Activated CD8-positive, alpha-beta T cell treated with anti-CD3 and anti-CD28 coated beads, Interleukin-2, amount 10 ng/mL, durations not matched to agents 7 days and 5 days (primary cell): Measurements from ENCODE around the gene PLAGL2. TPM values are rescaled to one million over a fixed set of nuclear protein-coding genes. Genes with fewer than 3 reads are reported as not detected.
"Not testable (repeated sequence)": the region's sequence is repeated elsewhere in the genome, so short reads cannot be mapped to it uniquely, and the experiment has no call there.

Source experiments
- ATAC-seq: fragments of 150-1000 bp; cut with Tn5 transposase; one replicate; pipeline ENCODE4 v1.10.0; 2021; ENCODE audit warnings: moderate library complexity
- CTCF ChIA-PET: fragments of 350-600 bp; sonication (Branson Sonifier 250); formaldehyde crosslinking; loops from one replicate; lab custom pipeline; 2021; ENCODE audit warnings: antibody characterized with exemption; lab: Charles Lee
- POLR2A ChIA-PET: fragments of 350-600 bp; sonication (Branson Sonifier 250); formaldehyde crosslinking; loops from one replicate; lab custom pipeline; 2021; ENCODE audit warnings: antibody characterized with exemption; lab: Charles Lee
- DNase-seq: peaks from one replicate; pipeline ENCODE4 v3.0.0-alpha.2; 2020
- H3K27ac Mint-ChIP-seq: one replicate; pipeline ENCODE4 v1.8.0; 2021; ENCODE audit warnings: mild to moderate bottlenecking, mixed read lengths
- H3K27me3 Mint-ChIP-seq: one replicate; pipeline ENCODE4 v1.8.0; 2021; ENCODE audit warnings: low read depth, mixed read lengths
- H3K36me3 Mint-ChIP-seq: one replicate; pipeline ENCODE4 v1.8.0; 2021; ENCODE audit warnings: low read depth, mixed read lengths
- H3K4me1 Mint-ChIP-seq: one replicate; pipeline ENCODE4 v1.8.0; 2021; ENCODE audit warnings: low read depth, mixed read lengths
- H3K4me3 Mint-ChIP-seq: one replicate; pipeline ENCODE4 v1.8.0; 2021; ENCODE audit warnings: mild to moderate bottlenecking, mixed read lengths
- H3K9me3 Mint-ChIP-seq: one replicate; pipeline ENCODE4 v1.8.0; 2022; ENCODE audit warnings: mixed read lengths; ENCODE audit not compliant: insufficient read depth
- total RNA-seq, 2 experiments: library from RNA; stranded (reverse); gene quantifications; one replicate each; pipeline ENCODE4 v1.2.3, GENCODE V29; 2021

PLAGL2 gene
- total RNA-seq, 2 experiments from 2014 or later: 21.9 to 22.9 TPM

GRCh38 chr20:32189691-32190615 lies 17.6 kb downstream of the PLAGL2 start:
- peaks cover 11% of the 10 kb centered on the region for H3K36me3 Mint-ChIP-seq
- H3K27ac Mint-ChIP-seq: peak overlapping the region; percentile 78
- peak; percentile 55 for ATAC-seq
- H3K4me3 Mint-ChIP-seq: peak overlapping the region; percentile 73
- peak; percentile 38 for DNase-seq
- H3K27me3 Mint-ChIP-seq: no peaks in the 10 kb centered on the region
- ChIA-PET CTCF (interaction anchor here (0.8 kb wide), 1 partner anchor 95 kb away, joined by 3 read pairs; no protein-coding TSS in a partner anchor), POLR2A (no interaction called here)
- H3K4me1 Mint-ChIP-seq: peaks cover 23% of the 10 kb centered on the region
- H3K9me3 Mint-ChIP-seq: no peaks in the 10 kb centered on the region

GRCh38 chr20:32189123-32189410 lies 18.5 kb downstream of the PLAGL2 start:
- ChIA-PET POLR2A (no interaction called here), CTCF (no interaction called here)
- H3K4me1 Mint-ChIP-seq: peaks cover 23% of the 10 kb centered on the region
- no peaks in the 10 kb centered on the region for H3K9me3 Mint-ChIP-seq
- peaks cover 6% of the 10 kb centered on the region for H3K36me3 Mint-ChIP-seq
- no peak overlapping the region for H3K27ac Mint-ChIP-seq
- ATAC-seq: no peak
- no peaks in the 10 kb centered on the region for H3K27me3 Mint-ChIP-seq
- DNase-seq: no peak
- H3K4me3 Mint-ChIP-seq: peak overlapping the region; percentile 73

DNA sequence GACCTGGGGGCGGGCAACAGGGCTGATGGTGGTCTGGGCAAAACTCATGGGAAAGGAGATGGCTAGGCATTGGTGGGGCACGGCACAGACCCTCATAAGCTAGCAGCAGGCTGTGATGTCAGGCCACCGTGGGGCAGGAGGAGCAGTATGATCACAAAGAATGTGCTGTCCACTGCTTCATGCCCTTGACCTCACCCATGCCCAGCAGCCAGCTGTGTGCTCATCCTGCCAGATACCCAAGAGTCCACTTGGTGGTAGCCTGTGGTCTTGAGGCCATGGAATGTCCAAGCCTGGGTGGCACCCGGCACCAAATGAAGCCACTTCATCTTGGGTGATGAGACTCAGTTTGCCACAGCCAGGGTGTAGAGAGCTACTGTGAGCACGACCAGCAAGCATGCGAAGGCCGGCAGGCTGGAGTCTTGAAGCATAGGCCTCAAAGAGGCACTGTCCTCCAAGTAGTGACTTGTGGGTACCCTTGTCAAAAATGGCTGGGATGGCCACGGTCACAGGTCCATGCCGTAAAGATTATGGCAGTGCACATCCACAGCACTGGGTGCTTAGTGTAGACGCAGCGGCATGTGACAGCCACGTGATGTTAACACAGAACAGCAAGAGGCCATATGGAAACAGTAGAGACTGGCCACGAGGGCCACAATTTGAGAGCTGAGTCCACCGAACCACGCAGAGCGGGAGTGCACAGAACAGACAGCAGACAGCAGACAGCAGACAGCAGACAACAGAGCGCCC lies 19.0 kb downstream of the PLAGL2 start:
- Mint-ChIP-seq H3K27ac (peak overlapping the region; percentile 11), H3K36me3 (peaks cover 3% of the 10 kb centered on the region), H3K4me1 (peaks cover 23% of the 10 kb centered on the region), H3K4me3 (peak overlapping the region; percentile 20), H3K27me3 (no peaks in the 10 kb centered on the region), H3K9me3 (no peaks in the 10 kb centered on the region)
- ATAC-seq: no peak
- no peak for DNase-seq
- POLR2A ChIA-PET: no interaction called here
- CTCF ChIA-PET: no interaction called here

DNA sequence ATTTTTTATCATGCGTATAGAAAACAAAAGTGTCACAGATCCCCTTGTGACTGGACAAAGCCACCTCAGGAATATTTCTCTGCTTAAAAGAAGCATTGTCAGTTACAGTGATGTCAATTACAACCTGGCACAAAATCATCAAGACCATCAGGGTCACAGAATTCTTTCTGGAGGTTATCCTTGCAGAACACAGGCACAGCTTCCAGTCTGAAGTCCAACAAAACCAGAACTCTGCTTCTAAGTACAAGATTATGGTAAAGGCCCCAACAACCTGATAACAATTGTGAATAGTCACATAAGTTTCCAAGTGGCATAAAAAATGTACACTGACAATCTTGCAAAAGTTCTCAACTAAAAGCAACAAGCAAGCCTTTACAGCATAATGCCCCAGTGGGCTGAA lies 21.0 kb downstream of the PLAGL2 start:
- CTCF ChIA-PET: no interaction called here
- DNase-seq (no peak), ATAC-seq (no peak)
- H3K4me3 Mint-ChIP-seq: no peak overlapping the region
- H3K36me3 Mint-ChIP-seq: no peaks in the 10 kb centered on the region
- peaks cover 17% of the 10 kb centered on the region for H3K4me1 Mint-ChIP-seq
- H3K9me3 Mint-ChIP-seq: no peaks in the 10 kb centered on the region
- POLR2A ChIA-PET: no interaction called here
- no peaks in the 10 kb centered on the region for H3K27me3 Mint-ChIP-seq
- no peak overlapping the region for H3K27ac Mint-ChIP-seq

DNA sequence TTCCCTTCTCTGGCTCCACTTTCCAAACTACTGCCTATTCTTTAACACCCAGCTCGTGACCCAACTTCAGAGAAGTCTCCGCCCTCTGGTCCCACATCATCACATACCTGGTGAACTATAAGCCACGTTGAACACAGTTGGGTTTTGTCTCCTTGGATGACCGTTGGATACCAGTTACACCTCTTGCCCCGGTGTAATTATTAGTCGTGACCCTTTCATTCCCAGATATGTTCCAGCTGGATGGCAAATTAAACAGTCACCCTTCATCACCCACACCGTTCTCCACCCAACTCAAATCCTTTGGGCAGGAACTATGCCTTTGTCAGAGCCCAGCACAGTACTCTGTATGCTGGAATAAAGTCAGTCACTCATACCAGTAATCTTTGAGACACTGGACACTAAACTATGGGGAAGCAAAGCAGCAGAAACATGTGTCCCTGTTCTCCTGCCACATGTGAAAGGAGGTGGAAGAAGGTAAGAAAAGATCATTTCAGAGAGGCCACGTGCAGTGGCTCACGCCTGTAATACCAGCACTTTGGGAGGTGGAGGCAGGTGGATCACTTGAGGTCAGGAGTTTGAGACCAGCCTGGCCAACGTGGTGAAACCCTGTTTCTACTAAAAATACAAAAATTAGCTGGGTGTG lies 22.5 kb downstream of the PLAGL2 start:
- no peaks in the 10 kb centered on the region for H3K27me3 Mint-ChIP-seq
- no peaks in the 10 kb centered on the region for H3K36me3 Mint-ChIP-seq
- H3K27ac Mint-ChIP-seq: no peak overlapping the region
- ChIA-PET CTCF (no interaction called here), POLR2A (no interaction called here)
- peaks cover 7% of the 10 kb centered on the region for H3K4me1 Mint-ChIP-seq
- H3K9me3 Mint-ChIP-seq: no peaks in the 10 kb centered on the region
- no peak overlapping the region for H3K4me3 Mint-ChIP-seq
- DNase-seq: no peak
- no peak for ATAC-seq

DNA sequence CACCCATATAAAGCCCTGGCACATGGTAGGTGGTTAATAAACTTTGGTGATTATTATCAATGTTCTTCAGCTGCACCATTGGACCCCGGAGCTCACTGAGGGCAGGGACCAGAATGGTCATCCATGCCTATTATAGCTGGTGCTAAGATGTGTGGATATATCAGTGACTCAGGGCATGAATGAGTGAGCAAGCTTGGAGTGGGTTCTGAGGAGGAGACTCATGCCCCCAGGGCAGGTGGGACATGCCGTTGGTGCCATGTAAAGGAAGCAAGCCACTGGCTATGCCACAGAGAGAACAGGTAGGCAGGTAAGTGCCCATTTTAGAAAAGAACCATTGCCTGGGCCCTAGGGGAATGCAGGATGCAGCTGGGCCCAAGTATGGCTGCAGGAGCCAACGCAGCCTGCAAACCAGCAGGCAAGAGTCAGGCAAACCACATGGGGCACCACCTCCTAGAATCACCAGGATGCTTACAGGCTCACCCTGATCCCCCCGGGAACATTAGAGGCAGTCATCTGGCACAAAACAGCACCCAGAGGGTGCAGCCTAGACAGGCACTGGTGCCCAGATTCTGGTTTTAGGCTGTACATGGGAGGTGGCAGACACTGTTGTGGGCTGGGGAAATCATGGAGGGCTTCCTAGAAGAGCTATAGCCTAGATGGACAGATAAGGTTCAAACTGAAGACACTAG lies 23.5 kb downstream of the PLAGL2 start:
- Mint-ChIP-seq H3K27ac (no peak overlapping the region), H3K27me3 (no peaks in the 10 kb centered on the region), H3K36me3 (no peaks in the 10 kb centered on the region), H3K4me3 (no peak overlapping the region), H3K9me3 (no peaks in the 10 kb centered on the region), H3K4me1 (peaks cover 3% of the 10 kb centered on the region)
- ATAC-seq (no peak), DNase-seq (no peak)
- CTCF ChIA-PET: no interaction called here
- POLR2A ChIA-PET: no interaction called here

DNA sequence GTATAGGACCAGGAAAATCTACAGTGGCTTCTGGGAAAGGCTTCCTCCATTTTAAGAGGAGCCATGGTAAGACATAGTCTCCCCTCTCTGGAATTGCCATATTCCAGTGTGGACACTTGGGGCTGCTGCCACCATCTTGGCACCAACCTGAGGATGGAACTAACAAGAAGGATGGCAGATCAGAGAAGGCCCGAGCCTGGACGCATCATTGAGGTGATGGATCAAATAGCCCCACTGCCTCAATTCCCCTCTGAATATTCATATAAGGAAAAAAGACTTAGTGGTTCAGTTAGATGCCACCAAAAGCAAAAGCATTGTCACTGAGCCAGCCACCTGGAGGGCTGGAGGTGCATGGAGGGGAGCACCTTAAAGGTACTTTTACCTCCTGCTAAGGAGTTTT lies 25.9 kb downstream of the PLAGL2 start:
- DNase-seq: no peak
- no peak for ATAC-seq
- Mint-ChIP-seq H3K4me3 (no peak overlapping the region), H3K27me3 (no peaks in the 10 kb centered on the region), H3K9me3 (no peaks in the 10 kb centered on the region), H3K27ac (no peak overlapping the region), H3K36me3 (peaks cover 3% of the 10 kb centered on the region), H3K4me1 (no peaks in the 10 kb centered on the region)
- ChIA-PET CTCF (no interaction called here), POLR2A (no interaction called here)

DNA sequence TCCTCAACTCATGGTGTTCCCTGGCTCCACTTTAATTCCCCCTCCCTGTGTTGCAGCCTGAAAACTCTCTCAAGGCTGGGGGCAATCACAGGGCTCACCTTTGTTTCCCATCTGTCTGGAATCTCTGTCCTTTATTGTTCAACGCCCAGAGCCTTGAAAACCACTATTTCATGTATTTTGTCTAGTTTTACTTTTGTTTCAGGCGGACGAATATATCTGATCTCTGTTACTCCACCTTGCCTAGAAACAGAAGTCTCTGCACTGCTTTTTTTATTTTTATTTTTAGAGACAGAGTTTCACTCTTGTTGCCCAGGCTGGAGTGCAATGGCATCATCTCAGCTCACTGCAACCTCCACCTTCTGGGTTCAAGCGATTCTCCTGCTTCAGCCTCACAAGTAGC lies 27.6 kb downstream of the PLAGL2 start:
- no peaks in the 10 kb centered on the region for H3K9me3 Mint-ChIP-seq
- ATAC-seq (no peak), DNase-seq (no peak)
- H3K36me3 Mint-ChIP-seq: peaks cover 3% of the 10 kb centered on the region
- POLR2A ChIA-PET: no interaction called here
- H3K4me3 Mint-ChIP-seq: no peak overlapping the region
- no peak overlapping the region for H3K27ac Mint-ChIP-seq
- no peaks in the 10 kb centered on the region for H3K27me3 Mint-ChIP-seq
- CTCF ChIA-PET: interaction anchor here (0.7 kb wide), 1 partner anchor 13 kb away, joined by 3 read pairs; no protein-coding TSS in a partner anchor
- H3K4me1 Mint-ChIP-seq: no peaks in the 10 kb centered on the region

DNA sequence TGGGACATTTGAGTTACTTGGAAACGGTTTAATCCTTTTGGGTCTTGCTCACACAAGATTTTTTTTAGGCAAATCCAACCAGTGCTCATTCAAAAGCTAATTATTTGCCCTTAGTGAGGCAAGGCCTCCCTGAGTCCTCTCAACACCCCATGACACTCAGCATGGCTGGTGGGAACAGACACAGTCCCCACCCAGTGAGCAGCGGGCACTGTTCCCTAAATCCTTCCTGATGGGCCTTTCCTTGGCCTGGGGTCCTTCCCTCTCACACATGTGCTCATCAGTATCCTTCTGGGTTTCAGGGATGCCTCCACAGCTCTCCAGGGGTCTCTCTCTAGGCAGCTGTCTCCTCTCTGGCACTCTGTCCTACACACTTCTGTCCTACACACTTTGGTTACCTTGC lies 28.0 kb downstream of the PLAGL2 start:
- H3K27me3 Mint-ChIP-seq: no peaks in the 10 kb centered on the region
- DNase-seq: no peak

DNA sequence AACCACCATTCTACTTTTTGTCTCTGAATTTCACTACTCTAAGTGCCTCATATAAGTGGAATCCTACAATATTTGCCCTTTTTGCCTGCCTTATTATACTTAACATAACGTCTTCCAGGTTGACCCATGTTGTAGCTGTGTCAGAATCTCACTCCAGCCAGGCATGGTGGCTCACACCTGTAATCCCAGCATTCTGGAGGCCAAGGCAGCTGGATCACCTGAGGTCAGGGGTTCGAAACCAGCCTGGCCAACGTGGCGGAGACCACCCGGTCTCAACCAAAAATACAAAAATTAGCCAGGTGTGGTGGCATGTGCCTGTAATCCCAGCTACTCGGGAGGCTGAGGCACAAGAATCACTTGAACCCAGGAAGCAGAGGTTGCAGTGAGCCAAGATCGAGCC lies 29.8 kb downstream of the PLAGL2 start:
- H3K36me3 Mint-ChIP-seq, POLR2A ChIA-PET, H3K9me3 Mint-ChIP-seq: not testable (repeated sequence)

More for the DNA sequence above, 28.0 kb downstream of the PLAGL2 start:
- Mint-ChIP-seq H3K4me3 (no peak overlapping the region), H3K27ac (no peak overlapping the region), H3K36me3 (peaks cover 3% of the 10 kb centered on the region), H3K9me3 (no peaks in the 10 kb centered on the region), H3K4me1 (no peaks in the 10 kb centered on the region)
- ChIA-PET POLR2A (no interaction called here), CTCF (interaction anchor here (0.7 kb wide), 1 partner anchor 13 kb away, joined by 3 read pairs; no protein-coding TSS in a partner anchor)
- no peak for ATAC-seq

GRCh38 chr20:32168184-32168910 lies 39.2 kb downstream of the PLAGL2 start:
- no peaks in the 10 kb centered on the region for H3K27me3 Mint-ChIP-seq
- no peak overlapping the region for H3K4me3 Mint-ChIP-seq
- no peak overlapping the region for H3K27ac Mint-ChIP-seq
- POLR2A ChIA-PET: no interaction called here
- DNase-seq: no peak
- peaks cover 2% of the 10 kb centered on the region for H3K4me1 Mint-ChIP-seq
- CTCF ChIA-PET: no interaction called here
- no peaks in the 10 kb centered on the region for H3K9me3 Mint-ChIP-seq
- H3K36me3 Mint-ChIP-seq: peaks cover 24% of the 10 kb centered on the region
- ATAC-seq: no peak

More for the DNA sequence above, 29.8 kb downstream of the PLAGL2 start:
- ATAC-seq, H3K27ac Mint-ChIP-seq, CTCF ChIA-PET, DNase-seq, H3K4me1 Mint-ChIP-seq, H3K27me3 Mint-ChIP-seq, H3K4me3 Mint-ChIP-seq: not testable (repeated sequence)
